ENCODE results near the gene FAM43A. TPM values are rescaled to one million over a fixed set of nuclear protein-coding genes. Genes with fewer than 3 reads are reported as not detected.

FAM43A gene
- total and polyA plus RNA-seq, 2 of the 8 experiments (the other 6 are each of a cell fraction or from before 2014, with no cell fraction given) = 2.3 to 2.6 TPM

GRCh38 chr3:194676471-194676870, 9.2 kb upstream of the FAM43A start:
- no peaks in the 10 kb centered on the region for H3K79me1 ChIP-seq (ENCODE audit: low read depth, low read length)
- H2AFZ ChIP-seq (ENCODE audit: low read length) = no peak overlapping the region
- WGBS, 2 experiments (ENCODE audit: extremely low coverage in 1 of 2, insufficient coverage in 1 of 2, insufficient read length in 1 of 2, insufficient replicate concordance in 2 of 2, low coverage in 1 of 2, low lambda C conversion rate in 2 of 2, missing lambda C conversion rate in 1 of 2) = 74% methylated on average over 1 of the region's 1 CpG; no CpG with 5 or more reads in 1 of the 2 experiments
- H2BK5ac ChIP-seq (ENCODE audit: low read depth, low read length) = no peak overlapping the region
- H3K27me3 ChIP-seq (replicated peaks in 1 of 4; ENCODE audit: control insufficient read depth in 3 of 4, extremely low read depth in 1 of 4, insufficient read depth in 3 of 4, low read length in 3 of 4) = peaks cover 0 to 2% (median 0%) of the 10 kb centered on the region in 4 experiments; a peak in 2 of 7 replicates
- ChIA-PET CTCF (ENCODE audit: partially characterized antibody) (interaction anchor here (13.0 kb wide), 1 partner anchor 8 kb away, joined by 110 read pairs; the partner anchor contains the start of gene FAM43A), POLR2A (ENCODE audit: partially characterized antibody) (no interaction called here)
- no peaks in the 10 kb centered on the region for H3K9me3 ChIP-seq (ENCODE audit: insufficient read depth in 2 of 2, low read depth in 1 of 2, low read length in 1 of 2)
- H2BK20ac ChIP-seq (ENCODE audit: low read length) = no peak overlapping the region
- H2BK120ac ChIP-seq (replicated peaks; ENCODE audit: low read depth, low read length) = no peak overlapping the region
- H4K5ac ChIP-seq (ENCODE audit: insufficient read length, low read depth, low read length) = no peak overlapping the region
- no peak overlapping the region for H2AK5ac ChIP-seq (ENCODE audit: low read depth, low read length)
- no peak overlapping the region for H3K18ac ChIP-seq (ENCODE audit: extremely low read depth, low read length)
- no peak overlapping the region for H3K23ac ChIP-seq (ENCODE audit: insufficient read length)
- H2BK15ac ChIP-seq (ENCODE audit: low read length) = no peak overlapping the region
- no peaks in the 10 kb centered on the region; the same call in 1 of the 2 replicates for H3K23me2 ChIP-seq (ENCODE audit: low read depth, low read length)
- no peak overlapping the region for H3K9ac ChIP-seq (replicated peaks in 1 of 4; ENCODE audit: extremely low read depth in 1 of 4, low read depth in 3 of 4, low read length in 3 of 4)
- H4K91ac ChIP-seq (replicated peaks; ENCODE audit: insufficient read length, low read length) = no peak overlapping the region
- no peak for DNase-seq (ENCODE audit: low read depth in 1 of 2, low spot score in 2 of 2)
- H3K27ac ChIP-seq (ENCODE audit: low read depth, low read length) = no peak overlapping the region
- H2BK12ac ChIP-seq (ENCODE audit: low read depth, low read length) = no peak overlapping the region
- H3K79me2 ChIP-seq (ENCODE audit: control insufficient read depth in 1 of 2, insufficient read depth in 2 of 2, low read length in 2 of 2) = peaks cover 0 to 5% of the 10 kb centered on the region in 2 experiments; a peak in 2 of 4 replicates
- H4K8ac ChIP-seq (ENCODE audit: extremely low read depth, insufficient read depth, low read length) = no peak overlapping the region
- no peak for FAIRE-seq
- H3K56ac ChIP-seq (replicated peaks; ENCODE audit: insufficient read length, low read depth, low read length) = no peak overlapping the region
- H4K20me1 ChIP-seq (replicated peaks in 1 of 2; ENCODE audit: control insufficient read depth in 1 of 2, insufficient read depth in 2 of 2, low read length in 2 of 2) = no peaks in the 10 kb centered on the region
- no peak overlapping the region for H3K4me2 ChIP-seq (ENCODE audit: insufficient read depth in 1 of 2, low read depth in 2 of 2, low read length in 2 of 2)
- no peak overlapping the region for H3K14ac ChIP-seq (ENCODE audit: insufficient read length)
- H3K4me3 ChIP-seq (ENCODE audit: extremely low read depth in 1 of 4, insufficient read depth in 2 of 4, low read depth in 3 of 4, low read length in 4 of 4) = no peak overlapping the region
- no peak overlapping the region for H3K4ac ChIP-seq (replicated peaks; ENCODE audit: insufficient read length, low read depth, low read length)
- H3K36me3 ChIP-seq (ENCODE audit: control insufficient read depth in 2 of 4, insufficient read depth in 4 of 4, low read length in 3 of 4) = no peaks in the 10 kb centered on the region
- H3K4me1 ChIP-seq (replicated peaks in 1 of 4; ENCODE audit: control insufficient read depth in 3 of 4, insufficient read depth in 4 of 4, low read length in 3 of 4) = peaks cover 0 to 2% (median 0%) of the 10 kb centered on the region in 4 experiments; a peak in 1 of 7 replicates
- TF ChIP-seq EP300 (IDR thresholded peaks at IDR 0.05; ENCODE audit: borderline replicate concordance in 1 of 2, low read depth in 2 of 2, low read length in 2 of 2) (no peak), RNF2 (IDR thresholded peaks at IDR 0.05; ENCODE audit: borderline replicate concordance, low read depth, low read length, missing control alignments, poor library complexity, severe bottlenecking) (no peak), BACH1 (IDR thresholded peaks at IDR 0.05; ENCODE audit: low read length) (no peak), SIX5 (IDR thresholded peaks at IDR 0.05; ENCODE audit: low read depth, low read length) (no peak), NRF1 (IDR thresholded peaks at IDR 0.05; ENCODE audit: low read depth, low read length) (no peak), PHF8 (conservative IDR thresholded peaks at IDR 0.05; ENCODE audit: low read depth, low read length) (no peak), CTCF (IDR thresholded peaks at IDR 0.05; ENCODE audit: control extremely low read depth in 1 of 3, insufficient read depth in 1 of 3, low read depth in 1 of 3, low read length in 3 of 3) (no peak), MAFK (IDR thresholded peaks at IDR 0.05; ENCODE audit: low read depth, low read length) (no peak), CEBPB (IDR thresholded peaks at IDR 0.05; ENCODE audit: low read depth, low read length) (no peak), SRF (IDR thresholded peaks at IDR 0.05; ENCODE audit: low read depth, low read length) (no peak), BRCA1 (IDR thresholded peaks at IDR 0.05; ENCODE audit: low read depth, low read length) (no peak)
